GM18498 (cell line): ENCODE results near the gene PRAC2.

Source experiments
- ATAC-seq: cut with Tn5 transposase; IDR thresholded peaks from one replicate; pipeline ENCODE4 v1.9.1; 2021; ENCODE audit warnings: mild to moderate bottlenecking, moderate library complexity; ENCODE audit not compliant: unreplicated experiment

The PRAC2 gene

DNA sequence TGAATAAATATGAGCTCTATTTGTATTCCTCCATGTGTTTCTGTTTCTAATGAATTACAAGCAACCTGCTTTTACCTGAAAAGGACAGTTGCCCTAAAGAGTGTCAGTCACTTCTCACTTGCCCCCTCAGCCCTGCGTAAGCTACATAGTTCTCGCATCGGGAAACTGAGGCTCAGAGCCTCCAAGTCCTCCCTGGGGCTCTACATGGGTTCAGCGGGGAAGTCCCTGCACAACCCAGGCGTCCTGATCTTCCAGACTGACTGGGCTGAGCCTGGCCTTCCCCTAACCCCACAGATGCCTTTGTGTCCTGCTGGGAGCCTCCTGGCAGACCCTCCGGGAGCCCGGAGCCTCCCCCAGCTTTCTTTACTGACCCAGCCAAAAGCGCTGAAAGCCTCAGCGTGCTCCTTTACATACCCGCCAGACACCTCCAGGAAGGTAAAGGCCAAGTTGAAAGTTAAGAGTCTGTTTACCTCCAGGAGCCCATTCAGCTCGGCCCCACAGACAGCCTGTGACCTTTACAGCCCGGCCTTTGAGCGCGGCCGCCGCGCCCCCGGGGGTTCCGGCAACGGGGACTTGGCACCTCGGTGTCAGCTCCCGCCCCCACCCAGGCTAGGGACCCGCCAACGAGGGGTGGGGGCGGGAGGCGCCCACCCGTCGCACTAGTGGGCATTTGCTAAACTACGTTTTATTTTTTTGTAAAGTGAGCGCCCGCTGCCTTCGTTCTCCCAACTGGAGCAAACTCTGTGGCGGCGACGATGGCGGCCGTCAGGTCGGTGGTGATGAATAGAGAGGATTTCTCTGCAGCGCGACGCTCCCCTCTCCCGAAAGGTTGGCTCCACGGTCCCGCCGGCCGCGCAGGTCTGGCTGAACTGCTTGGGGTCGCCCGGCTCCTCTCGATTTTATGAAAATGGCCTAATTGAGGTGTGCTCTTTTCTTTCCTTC, 10.0 kb downstream of the PRAC2 start:
- no peak for ATAC-seq

DNA sequence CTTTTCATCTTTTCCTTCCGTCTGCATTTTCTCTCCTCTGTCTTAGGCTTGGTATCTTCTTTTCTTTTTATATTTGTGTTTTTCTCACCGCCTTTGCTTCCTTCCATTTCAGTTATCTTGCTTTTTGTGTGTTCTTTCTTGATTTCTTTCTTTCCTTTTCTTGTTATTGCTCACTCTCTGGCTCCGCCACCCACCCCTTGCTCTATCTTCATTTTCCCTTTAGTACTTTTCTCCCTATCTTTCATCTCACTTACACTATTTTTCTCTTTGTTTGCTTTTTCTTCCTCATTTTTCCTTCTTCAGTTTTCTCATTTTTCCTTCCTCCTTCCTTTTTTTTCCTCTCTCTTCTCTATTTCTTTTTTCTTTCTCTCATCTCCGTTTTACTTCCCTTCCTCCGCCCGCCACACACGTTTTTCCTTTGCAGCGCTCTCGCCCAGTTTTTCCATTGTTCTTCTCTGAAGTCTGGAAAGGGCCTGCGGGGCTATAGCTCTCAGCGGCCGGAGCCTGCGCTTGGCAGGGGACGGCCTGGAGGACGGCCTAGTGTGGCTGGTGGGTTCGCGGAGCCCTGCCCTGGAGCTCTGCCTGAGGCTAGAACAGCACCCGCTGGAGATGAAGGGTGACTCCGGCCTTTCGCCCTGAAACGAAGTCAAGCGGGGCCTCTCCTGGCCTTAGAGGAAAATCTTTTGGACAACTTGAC, 10.8 kb downstream of the PRAC2 start:
- no peak for ATAC-seq

DNA sequence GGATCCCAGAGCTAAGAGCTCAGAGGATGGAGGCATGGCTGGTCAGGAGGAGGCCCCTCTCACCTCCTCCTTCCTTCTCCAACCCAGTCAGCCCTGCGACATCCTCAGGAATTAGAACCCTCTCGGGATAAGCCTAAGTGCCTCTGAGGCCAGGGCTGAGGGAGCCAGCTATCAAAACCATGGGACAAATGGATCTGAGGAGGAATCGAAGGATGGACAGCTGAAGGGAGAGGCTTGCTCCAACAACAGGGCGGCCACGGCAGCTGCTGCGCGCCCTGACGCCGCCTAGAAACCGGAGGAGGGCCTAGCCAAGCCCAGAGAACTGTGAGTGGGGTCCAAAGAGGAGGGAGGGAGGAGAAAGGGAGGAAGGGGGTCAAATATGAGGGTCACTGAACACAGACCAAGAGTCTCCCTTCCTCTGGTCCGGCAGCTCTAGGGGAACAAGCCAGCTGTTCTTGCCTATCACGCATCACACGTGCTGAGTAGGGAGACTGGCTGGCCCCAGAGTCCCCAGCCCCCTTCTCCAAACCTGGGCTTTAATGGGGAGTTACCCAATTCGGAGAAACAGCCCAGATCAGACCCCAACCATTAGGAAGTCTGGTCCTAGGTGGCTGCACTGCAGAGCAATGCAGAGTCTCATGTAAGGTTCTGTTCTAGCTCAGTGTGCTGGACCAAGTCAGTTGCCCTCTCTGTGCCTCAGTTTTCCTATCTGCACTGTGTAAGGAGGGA, 11.5 kb downstream of the PRAC2 start:
- no peak for ATAC-seq

DNA sequence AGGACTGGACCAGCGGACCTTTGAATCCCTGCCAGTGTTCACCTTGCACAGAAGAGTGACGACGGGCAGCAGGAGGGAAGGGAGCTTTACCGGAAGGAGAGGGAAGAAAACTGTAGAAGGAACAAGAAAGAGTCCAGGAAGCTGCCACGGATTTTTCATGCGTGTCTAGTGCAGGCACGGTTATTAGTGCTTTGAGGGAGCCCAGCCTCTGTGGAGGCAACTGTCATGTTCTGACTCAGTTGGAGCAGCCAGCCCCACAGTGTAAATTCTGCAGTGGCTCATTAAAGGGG, 12.0 kb downstream of the PRAC2 start:
- ATAC-seq: no peak

DNA sequence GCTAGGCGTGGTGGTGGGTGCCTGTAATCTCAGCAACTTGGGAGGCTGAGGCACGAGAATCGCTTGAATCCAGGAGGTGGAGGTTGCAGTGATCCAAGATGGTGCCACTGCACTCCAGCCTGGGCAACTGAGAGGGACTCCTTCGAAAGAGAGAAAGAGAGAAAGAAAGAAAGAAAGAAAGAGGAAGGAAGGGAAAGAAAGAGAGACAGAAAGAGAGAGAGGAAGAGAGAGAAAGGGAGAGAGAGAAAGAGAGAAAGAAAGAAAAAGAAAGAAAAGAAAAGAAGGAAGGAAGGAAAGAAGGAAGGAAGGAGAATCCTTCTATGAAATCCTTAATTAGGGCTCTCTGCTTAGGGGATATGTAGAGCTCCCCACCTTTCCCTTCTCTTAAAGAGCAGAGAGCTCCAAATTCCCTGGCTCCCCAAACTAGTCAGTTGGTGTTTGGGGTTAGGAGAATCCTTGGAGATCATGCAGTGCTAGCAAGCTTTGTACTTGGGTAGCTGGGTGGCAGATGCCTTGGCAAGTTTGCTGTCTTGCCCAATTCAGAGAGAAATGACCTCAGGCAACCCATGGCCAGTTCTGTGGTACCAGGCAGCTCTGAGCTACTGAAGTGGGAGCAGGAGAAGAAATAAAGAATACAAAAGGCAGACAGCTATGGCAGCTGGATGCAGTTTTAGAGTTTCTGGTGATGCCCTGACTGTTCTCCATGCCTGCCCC, 14.5 kb downstream of the PRAC2 start:
- ATAC-seq: no peak

DNA sequence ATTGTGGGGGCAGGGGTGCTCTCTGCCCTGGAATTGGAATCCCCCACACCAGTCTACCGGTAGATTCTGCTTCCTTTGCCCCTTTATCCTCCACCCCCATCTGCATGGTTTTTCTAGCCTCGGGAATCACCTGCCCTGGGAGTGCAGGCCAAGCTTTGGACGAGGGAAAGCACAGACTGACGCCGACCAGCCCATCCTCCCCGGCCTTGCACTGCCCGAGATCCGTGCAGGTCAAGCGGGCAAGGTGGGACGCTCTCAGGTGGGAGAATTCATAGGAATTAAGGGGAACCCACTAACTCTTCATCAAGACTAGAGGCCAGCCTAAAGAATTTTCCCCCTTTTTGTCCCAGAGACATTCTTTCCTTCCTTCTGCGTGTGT, 15.4 kb downstream of the PRAC2 start:
- no peak for ATAC-seq

DNA sequence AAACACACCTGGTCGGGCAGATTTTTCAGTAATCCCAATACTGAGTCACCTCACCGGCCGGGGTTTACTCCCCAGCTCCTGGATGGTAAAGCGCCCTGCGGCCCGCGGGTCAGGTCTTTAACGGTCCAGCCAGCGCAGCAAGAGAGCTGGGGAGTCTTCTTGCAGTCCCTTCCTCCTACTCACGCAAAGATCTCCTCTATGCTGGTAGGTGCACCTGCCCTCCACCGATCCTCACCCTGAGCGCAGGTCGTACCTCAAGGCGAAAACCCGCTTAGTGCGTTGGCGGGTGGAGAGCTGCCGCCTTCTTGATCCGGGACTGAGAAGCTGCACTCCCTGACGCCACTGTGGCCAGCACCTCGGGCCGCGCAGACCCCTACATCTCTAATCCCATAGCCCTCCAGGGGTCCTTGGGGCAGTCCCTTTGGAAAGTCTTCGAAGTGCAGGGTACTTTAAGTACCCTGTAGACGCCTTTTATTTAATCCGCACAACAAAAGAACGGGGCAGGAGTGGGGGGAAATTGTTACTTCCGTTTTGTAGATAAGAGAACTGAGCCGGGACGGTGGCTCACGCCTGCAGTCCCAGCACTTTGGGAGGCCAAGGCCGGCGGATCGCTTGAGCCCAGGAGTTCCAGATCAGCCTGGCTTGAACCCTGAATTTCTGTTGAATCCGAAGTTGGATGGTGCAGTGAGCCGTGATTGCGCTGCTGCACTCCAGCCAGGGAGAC, 16.0 kb downstream of the PRAC2 start:
- ATAC-seq: no peak

DNA sequence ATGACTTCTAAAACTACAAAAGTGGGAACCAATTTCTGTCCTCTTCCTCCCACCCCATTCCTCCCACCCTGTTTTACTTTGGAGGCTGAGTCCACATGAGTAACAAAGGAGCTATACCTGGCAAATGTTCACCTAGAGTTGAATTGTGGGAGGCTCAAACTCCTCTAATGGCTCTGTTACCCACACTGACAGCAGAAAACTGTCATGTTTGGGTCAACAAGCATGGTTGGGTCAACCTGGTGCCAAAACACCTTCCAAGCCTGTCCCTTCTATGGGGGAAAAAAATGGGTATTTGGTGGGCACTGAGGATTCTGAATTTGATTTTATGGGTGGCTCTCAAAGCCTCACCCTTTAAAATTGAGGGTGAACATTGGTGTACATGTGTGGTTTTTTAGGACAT, 17.6 kb downstream of the PRAC2 start:
- no peak for ATAC-seq

DNA sequence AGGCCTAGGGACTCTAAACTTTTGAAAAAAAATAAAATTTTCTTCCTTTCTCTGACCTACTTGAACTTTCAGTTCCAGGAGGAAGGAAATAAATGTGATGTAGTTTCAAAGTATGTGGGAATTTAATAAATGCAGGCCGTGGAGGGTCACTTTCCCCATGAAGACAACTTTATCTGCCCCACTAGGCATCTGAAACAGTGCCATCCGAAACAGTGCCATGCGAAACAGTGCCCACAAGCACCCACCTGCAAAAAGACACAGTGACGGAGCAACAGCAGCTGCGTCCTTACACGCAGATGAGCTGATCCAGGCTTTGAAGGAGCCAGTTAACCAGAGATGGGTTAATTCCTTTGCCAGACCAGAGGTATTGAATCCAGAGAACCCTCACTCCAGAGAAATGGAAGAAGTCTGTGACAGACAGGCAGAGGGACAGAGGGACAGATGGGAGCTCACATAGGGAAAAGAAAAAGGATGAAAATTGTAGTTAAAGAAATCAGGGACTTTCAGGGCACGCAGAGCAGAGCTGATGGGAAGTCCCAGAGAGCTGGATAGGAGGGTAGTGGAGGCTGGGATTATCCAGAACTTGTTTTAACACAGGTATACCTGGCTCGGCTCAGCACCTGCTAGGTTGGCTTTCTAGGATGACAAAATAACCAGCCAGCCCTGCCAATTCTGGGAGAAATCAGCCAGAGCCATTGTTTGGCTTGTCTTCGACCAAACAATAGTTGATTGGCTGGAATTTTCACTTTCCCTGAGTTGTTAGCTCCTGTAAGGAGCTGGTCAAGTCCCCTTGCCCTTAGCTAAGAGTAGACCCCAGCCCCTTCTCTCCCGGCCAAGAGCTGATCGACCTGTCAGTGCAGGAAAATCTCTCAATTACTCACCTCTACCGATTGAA, 22.6 kb downstream of the PRAC2 start:
- ATAC-seq: no peak

DNA sequence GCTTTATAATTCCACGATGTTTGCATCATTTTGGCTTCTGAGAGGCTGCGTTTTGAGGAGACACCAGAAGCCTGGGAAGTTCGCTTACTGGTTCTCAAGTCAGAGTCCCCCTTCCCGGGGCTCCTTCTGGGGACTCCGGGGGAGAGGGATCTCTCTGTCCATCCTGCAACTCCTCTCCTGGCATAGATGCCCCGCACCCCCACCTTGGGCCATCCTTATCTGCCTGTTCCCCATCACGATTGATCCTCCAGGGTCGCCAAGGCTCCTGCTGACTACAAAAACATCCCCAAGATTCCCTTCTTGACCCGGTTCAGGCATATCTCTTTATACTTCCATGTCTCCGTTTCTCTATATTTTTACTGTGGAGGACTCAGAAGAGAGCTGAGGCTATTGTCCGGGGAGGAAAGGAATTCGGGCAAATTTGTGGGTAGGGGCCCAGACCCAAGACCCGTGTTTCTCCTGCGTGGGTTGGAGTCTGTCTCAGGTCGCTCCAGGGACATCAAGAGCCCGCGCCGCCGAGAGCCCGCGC, 24.0 kb downstream of the PRAC2 start:
- no peak for ATAC-seq

DNA sequence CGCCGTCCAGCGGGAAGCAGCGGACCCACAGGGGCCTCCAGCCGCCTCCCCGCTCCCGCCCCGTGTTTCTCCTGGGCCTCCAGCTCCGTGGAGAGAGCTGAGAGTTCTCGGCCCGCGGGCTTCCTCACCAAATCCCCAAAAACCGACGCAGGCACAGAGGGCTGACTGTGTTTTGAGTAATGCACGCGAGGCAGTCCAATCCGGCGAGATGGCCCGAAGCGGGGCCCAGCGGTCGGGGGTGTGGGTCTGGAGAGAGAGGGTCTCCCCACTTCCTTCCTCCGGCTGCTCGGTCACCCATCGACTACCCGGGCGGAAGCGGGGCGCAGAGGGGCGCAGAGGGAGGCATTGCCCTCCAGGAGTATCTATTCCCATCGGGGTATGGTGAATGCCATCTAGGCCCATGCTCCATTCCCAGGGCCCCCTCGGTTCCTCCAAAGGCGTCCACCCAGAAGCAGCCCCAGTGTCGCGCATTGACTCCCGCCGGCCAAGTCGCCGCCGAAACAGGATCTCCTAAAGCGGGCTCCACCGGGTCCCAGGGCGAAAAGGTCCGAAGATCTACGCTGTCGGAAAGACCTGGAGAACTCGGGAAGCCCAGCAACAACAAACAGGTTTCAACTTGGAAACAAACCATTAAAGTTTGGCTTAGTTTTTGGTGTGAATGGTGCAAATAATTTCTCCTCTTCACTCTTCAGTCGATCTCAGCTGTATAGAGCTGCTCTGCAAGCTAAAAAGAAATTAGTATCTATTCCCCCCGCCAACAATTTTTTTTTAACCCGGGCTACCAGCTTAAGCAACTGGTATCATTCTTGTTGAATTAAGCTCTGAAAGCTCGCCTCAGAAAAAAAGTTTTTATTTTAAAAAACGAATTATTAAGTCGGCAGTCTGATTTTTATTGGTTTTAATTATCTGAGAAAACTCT, 24.7 kb downstream of the PRAC2 start:
- ATAC-seq: no peak

DNA sequence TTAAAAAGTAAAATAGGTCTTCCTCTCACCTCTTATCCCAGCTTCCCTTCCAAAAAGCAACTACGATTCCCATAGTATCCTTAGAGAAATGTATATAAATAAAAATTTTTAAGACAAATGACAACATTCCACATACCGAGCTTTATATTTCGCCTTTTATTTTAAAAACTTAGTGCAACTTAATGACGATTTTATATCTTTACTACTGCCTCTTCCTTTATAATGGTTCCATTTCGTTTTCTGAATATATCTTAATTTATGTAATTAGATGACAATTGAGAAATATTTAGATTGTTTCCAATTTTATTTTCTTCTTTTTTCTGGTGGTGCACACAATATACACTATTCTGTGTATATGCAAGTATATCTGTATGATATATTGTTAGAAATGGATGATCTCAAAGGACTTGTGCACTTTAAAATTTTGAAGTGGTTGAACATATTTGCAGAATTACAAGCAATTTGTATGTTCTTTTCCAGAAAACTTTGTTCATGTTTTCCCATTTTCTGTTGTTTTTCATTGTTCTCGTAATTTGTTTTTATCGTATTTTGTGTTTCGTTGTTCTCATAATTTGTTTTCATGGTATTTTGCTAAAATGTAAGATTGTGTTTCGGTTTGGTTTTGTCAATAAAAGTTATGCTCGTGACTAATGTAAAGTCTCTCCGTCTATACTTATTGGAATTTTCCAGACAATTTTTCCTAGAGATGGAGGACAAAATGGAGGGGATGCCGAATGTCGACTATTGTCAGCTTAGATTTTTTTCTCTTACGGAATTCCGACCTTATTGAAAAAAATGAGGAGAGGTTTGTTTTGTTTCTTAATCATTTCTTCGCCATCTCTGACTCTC, 26.0 kb downstream of the PRAC2 start:
- no peak for ATAC-seq

DNA sequence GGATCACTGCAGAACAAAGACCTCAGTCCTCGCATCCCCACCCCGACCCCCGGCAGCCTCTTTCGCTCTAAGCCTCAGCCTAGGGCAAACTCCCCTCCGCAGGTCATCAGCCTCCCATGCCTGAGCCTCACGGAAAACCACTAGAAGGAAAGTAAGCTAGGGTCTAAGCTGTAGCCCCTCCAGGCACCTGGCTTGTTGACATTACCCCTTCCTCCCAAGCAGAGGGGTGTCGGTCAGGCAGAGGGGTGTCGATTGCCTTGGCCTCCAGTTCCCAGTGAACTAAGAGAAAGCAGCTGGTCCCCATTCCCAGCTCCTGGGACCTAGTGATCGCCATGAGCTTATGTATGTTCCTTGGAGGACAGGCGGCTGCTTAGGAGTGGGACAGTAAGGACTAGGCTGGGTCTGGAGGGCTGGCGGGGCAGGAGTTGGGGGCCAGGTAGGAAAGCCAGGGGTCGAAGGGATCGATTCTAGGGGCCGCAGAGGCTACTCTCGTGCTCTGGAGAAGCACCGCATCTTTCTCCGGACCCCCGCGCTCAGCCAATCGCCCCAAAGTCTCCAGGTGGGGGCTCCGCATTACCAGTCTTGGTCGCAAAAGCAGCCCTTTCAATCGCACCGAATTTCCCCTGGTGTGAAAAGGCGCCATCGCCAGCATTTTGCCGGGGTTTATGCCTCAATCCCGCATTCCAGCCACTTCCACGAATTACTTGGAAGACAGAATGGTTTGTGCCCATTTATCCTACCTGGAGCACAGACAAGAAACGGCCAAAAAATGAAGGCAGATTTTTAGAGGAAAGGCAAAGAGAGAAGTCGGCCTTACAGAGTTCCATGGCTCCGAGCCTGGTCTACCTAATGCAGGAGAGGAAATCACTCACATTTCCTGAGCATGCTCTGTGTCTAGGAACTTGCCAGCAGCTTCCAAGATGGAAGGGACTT, 26.9 kb downstream of the PRAC2 start:
- no peak for ATAC-seq

DNA sequence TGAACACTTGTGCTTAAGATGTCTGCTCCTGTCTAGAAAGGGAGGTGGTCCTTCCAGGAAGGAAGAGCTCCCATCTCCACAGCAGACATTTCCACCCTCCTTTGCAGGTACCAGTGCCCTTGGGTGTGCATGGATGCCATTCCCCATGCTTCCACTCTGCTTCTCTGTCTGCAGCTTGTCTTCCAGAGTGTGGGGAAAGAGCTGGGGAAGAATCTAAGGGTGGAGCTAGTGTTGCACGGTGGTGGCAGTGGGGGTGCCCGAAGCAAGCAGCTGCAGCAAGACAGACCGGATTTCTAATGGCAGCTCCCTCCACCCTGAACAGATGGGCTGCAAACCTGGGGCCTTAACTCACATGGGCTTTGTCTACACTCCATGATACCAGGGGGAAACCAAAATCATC, 28.2 kb downstream of the PRAC2 start:
- ATAC-seq: no peak

DNA sequence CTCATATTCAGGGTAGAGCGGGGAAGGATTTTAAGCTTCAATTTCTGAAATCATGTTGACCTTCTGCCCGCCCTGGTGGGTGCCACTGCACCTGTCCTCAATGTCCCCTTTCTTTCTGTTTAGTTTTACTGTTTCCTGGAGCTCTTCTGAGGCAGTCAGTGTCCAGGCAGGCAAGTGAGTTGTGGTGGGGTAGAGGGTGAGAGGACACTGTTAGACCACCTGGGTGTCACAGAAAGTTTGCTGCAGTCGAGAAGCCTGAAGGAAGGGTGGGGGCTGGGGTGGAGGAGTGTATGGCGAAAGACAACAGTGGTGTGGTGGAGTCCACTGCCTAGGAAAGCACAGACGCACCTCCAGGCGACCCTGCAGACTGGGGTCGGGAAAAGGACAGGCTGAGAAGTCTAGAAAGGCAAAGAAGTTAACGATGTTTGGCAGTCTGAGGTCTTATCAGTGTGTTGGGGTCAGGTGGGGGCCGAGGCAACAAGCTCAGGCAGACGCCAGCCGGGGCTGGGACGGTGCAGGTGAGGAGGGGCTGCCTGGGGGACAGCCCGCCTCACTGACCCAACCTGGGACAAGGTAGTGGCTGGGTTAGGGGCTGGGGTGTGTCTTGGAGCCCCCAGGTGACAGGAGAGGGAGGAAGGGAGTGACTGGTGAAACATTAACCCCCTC, 28.9 kb downstream of the PRAC2 start:
- no peak for ATAC-seq
